ENCODE results near the gene DISC1.

The DISC1 gene

DNA sequence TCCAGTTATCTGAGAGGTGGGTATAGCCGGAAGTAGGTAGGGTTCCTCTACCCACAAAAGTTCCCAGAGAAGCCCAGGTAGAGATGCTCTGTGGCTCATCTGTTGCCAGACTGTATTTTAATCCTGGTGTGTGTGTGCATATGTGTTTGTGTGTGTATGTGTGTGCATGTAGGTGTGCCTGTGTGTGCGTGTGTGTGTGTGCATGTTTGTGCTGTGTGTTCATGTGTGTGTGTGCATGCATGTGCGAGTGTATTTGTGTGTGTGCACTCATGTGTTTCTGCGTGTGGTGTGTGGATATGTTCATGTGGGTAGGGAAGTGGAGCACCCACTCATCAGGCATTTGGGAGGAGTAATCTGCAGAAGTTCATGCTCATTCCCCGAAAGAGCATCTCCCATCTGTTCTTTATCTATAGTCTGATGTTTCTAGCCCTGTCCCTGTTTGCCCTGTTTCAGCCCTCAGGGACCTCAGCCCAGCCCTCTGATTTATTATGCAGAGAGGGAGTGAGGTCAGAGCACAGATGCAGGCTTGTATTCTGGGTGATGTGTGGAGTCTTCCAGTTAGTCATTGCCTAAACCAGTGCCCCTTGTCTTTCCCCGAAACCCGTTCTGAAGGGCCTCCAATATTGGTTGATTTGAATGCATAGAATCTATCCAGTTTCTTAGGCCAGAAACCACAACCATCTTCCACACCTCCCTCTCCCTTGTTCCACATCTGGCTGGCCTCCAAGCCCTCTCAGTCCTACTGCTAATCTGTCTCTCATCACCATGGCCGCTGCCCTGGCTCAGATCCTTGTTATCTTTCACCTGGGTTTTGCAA lies 69.1 kb downstream of the DISC1 start:
- H3K4me3 ChIP-seq (replicated peaks in 1 of 2; ENCODE audit: low read depth in 2 of 2, low read length in 2 of 2), result no peak overlapping the region
- TF ChIP-seq, protein P1, sequence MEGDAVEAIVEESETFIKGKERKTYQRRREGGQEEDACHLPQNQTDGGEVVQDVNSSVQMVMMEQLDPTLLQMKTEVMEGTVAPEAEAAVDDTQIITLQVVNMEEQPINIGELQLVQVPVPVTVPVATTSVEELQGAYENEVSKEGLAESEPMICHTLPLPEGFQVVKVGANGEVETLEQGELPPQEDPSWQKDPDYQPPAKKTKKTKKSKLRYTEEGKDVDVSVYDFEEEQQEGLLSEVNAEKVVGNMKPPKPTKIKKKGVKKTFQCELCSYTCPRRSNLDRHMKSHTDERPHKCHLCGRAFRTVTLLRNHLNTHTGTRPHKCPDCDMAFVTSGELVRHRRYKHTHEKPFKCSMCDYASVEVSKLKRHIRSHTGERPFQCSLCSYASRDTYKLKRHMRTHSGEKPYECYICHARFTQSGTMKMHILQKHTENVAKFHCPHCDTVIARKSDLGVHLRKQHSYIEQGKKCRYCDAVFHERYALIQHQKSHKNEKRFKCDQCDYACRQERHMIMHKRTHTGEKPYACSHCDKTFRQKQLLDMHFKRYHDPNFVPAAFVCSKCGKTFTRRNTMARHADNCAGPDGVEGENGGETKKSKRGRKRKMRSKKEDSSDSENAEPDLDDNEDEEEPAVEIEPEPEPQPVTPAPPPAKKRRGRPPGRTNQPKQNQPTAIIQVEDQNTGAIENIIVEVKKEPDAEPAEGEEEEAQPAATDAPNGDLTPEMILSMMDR (IDR thresholded peaks at IDR 0.05; ENCODE audit: low read depth, low read length), result no peak
- peak in 1 of 2 donors; percentile 32 for DNase-seq (ENCODE audit: low read depth in 2 of 2)

DNA sequence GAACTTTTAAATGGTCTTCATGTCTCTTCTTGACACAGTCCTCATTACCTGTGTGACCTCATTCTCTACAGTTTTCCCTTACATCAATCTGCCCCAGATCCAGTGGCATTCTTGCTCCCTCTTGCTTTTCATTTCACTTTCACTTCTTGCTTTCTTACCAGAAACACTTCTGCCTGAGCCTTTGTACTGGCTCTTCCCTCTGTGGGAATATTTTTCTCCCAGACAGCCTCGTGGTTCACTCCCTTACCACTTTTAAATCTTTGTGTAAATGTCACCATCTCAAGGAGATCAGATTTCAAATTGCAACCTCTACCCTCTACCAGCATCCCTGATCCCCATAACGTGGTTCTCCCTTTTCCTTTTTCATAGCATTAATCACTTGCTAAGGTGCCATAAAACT lies 73.2 kb downstream of the DISC1 start:
- H3K4me3 ChIP-seq (replicated peaks in 1 of 2; ENCODE audit: low read depth in 2 of 2, low read length in 2 of 2), result no peak overlapping the region
- no peak for DNase-seq (ENCODE audit: low read depth in 2 of 2)
- TF ChIP-seq, protein P1 (IDR thresholded peaks at IDR 0.05; ENCODE audit: low read depth, low read length), result no peak

DNA sequence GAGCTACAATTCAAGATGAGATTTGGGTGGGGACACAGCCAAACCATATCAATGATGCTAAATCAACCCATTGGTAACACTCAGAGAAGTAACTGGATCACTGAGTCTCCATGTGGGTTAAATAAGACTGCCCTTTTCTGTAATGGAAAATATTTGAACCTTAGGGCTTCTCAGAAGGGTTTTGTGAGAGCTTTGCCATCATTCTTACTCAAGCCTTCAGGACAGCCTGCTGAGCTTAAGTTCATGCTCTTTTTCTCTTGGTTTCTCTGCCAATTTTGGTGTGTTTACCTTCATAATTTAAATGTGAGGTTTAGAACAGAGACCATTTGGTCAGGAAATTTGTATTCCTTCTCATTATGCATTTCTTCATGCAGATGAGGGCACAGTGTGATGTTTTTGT lies 74.7 kb downstream of the DISC1 start:
- TF ChIP-seq, protein P1 (IDR thresholded peaks at IDR 0.05; ENCODE audit: low read depth, low read length), result no peak
- no peak for DNase-seq (ENCODE audit: low read depth in 2 of 2)
- no peak overlapping the region for H3K4me3 ChIP-seq (replicated peaks in 1 of 2; ENCODE audit: low read depth in 2 of 2, low read length in 2 of 2)

DNA sequence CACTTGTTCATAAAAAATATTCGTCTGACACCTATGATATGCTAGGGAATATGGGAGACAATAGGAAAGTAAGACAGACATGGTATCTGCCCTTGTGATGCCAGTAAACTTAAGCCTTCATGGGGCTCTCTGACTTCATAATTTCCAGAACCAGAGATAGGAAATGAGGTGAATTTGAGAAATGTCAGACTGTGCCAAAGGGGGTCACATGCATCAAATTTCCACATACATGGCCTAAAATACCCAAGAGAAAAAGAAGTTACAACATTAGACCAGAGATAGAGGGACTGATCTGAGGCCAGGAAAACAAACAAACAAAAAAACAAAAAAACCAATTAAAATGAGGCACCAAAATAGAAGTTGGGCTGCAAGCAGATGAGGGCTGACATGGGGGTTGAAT lies 75.7 kb downstream of the DISC1 start:
- H3K4me3 ChIP-seq (replicated peaks in 1 of 2; ENCODE audit: low read depth in 2 of 2, low read length in 2 of 2), result no peak overlapping the region
- TF ChIP-seq, protein P1 (IDR thresholded peaks at IDR 0.05; ENCODE audit: low read depth, low read length), result no peak
- DNase-seq (ENCODE audit: low read depth in 2 of 2), result peak in 1 of 2 donors; percentile 64

DNA sequence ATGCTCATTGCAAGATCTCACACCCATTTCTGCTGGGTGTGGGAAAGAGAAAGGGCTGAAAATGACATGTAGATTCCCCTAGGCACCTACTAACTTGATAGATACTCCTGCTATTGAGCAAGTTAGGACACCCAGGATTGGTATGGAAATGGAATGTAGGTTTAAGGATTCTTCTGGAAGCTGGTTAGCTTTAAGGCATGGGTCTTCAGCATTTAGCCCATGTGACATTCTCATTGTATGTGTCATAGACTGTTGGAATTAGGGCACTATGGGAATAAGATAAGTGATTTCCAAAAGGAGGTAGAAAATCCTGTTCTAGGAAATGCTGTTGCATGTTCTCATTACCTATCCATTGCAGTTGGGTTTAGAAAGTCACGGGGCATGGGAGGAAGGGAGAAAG lies 76.2 kb downstream of the DISC1 start:
- H3K4me3 ChIP-seq (replicated peaks in 1 of 2; ENCODE audit: low read depth in 2 of 2, low read length in 2 of 2), result no peak overlapping the region
- peak; percentile 42 to 66 for DNase-seq (ENCODE audit: low read depth in 2 of 2)
- TF ChIP-seq, protein P1 (IDR thresholded peaks at IDR 0.05; ENCODE audit: low read depth, low read length), result no peak

DNA sequence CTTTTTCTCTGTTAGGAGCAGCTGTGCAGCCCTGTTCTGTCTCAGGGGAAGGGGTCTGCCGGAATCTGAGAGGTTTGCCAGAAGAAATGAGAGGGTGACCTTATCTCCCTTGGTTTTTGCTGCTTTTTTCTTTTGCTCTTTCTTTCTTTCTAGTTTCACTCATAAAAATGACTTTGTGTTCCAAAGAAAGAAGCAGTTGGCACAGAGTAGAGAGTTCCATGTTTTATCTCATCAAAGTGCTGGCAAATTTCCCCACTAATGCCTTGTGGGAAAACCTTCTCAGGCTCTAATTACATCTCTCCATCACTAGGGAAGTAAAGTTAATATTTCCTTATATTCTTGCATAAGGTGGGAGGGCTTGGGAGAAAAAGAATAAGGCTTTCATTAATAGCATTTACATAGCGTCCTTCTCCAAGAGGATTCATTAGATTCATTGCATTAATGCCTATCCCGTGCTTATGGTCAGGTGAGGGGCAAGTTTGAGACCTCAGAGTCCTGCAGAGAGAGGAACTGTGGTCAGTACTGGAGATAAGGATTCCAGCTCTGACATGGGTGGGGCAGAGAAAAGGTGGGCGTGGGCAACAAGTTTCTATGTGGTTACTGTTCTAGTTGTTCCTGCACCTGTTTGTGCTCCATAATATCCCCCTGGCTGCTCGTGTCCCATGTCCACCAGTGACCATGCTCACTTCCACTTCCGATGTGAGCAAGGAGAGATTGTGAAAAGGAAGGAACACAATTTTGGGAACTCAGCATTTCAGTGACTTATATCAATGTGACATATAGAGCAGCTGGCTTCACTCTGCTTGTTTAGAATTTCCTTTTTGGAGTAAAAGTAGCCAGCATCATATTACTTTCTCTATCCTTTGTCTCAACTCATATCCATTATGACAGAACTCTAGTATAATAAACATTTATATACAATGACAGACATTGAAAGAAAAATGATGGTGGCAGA lies 79.5 kb downstream of the DISC1 start:
- peak in 1 of 2 donors; percentile 80 for DNase-seq (ENCODE audit: low read depth in 2 of 2)
- no peak overlapping the region for H3K4me3 ChIP-seq (replicated peaks in 1 of 2; ENCODE audit: low read depth in 2 of 2, low read length in 2 of 2)
- TF ChIP-seq, protein P1 (IDR thresholded peaks at IDR 0.05; ENCODE audit: low read depth, low read length), result no peak

Measured in cardiac fibroblast (primary cell).